HEK293 (cell line): Measurements from ENCODE around the gene DUSP3.

Experiments
- CTCF ChIA-PET: fragments of 350-600 bp; formaldehyde crosslinking; extraction: SDS; loops from one replicate; lab custom pipeline; 2021; ENCODE audit warnings: antibody characterized with exemption; lab: Yijun Ruan, JAX
- POLR2A ChIA-PET: fragments of 300-600 bp; formaldehyde crosslinking; extraction: SDS; loops from one replicate; lab custom pipeline; 2020; ENCODE audit warnings: antibody characterized with exemption, inconsistent platforms; lab: Yijun Ruan, JAX
- H3K27ac ChIP-seq: fragments of 200-500 bp; sonication (Bioruptor generic); 2 replicates; pipeline ENCODE4 v1.5.1; 2014; ENCODE audit warnings: low read depth, low read length, control low read depth, inconsistent platforms; ENCODE audit errors: extremely low read depth
- H3K36me3 ChIP-seq, 2 experiments: fragments of 200-500 bp in 1 of 2; sonication (Bioruptor generic) in 1 of 2; 1 replicate in 1 of 2; 2 replicates in 1 of 2; pipeline ENCODE4 v1.5.1; 2014 to 2017; ENCODE audit warnings: inconsistent platforms in 2 of 2, low read length in 2 of 2; ENCODE audit not compliant: control insufficient read depth in 2 of 2, insufficient read depth in 1 of 2
- H3K4me1 ChIP-seq: fragments of 200-500 bp; sonication (Bioruptor generic); 2 replicates; pipeline ENCODE4 v1.5.1; 2014; ENCODE audit warnings: mild to moderate bottlenecking, low read length, inconsistent platforms; ENCODE audit not compliant: control insufficient read depth, insufficient read depth
- H3K4me3 ChIP-seq: 2 replicates; pipeline ENCODE4 v1.5.1; 2011; ENCODE audit warnings: low read depth, mild to moderate bottlenecking, control low read depth, low read length, moderate library complexity
- H3K9me3 ChIP-seq: fragments of 200-500 bp; sonication (Bioruptor generic); 2 replicates; pipeline ENCODE4 v1.5.1; 2014; ENCODE audit warnings: low read depth, low read length, inconsistent platforms; ENCODE audit not compliant: control insufficient read depth, insufficient read depth
- KLF16 ChIP-seq: fragments of 450-650 bp; formaldehyde crosslinking; IDR thresholded peaks from 2 replicates; pipeline ENCODE4 v1.5.1; 2017; ENCODE audit warnings: missing biosample characterization, missing genetic modification characterization
- PRDM1 ChIP-seq: fragments of 450-650 bp; formaldehyde crosslinking; IDR thresholded peaks from 2 replicates; pipeline ENCODE4; 2016; ENCODE audit warnings: missing biosample characterization, missing genetic modification characterization
- SCRT2 ChIP-seq: fragments of 450-650 bp; formaldehyde crosslinking; IDR thresholded peaks from 2 replicates; pipeline ENCODE4 v1.5.1; 2016; ENCODE audit warnings: missing biosample characterization, missing genetic modification characterization
- ZBTB17 ChIP-seq: fragments of 450-650 bp; formaldehyde crosslinking; IDR thresholded peaks from 2 replicates; pipeline ENCODE4 v1.5.1; 2016; ENCODE audit warnings: missing biosample characterization, missing genetic modification characterization
- ZBTB21 ChIP-seq: fragments of 450-650 bp; formaldehyde crosslinking; IDR thresholded peaks from 2 replicates; pipeline ENCODE4 v1.5.1; 2017; ENCODE audit warnings: missing biosample characterization, missing genetic modification characterization
- ZFP69B ChIP-seq: fragments of 450-650 bp; formaldehyde crosslinking; IDR thresholded peaks from 2 replicates; pipeline ENCODE4 v1.5.1; 2016; ENCODE audit warnings: missing biosample characterization, missing genetic modification characterization
- ZNF140 ChIP-seq: fragments of 450-650 bp; formaldehyde crosslinking; IDR thresholded peaks from 2 replicates; pipeline ENCODE4 v1.5.1; 2016; ENCODE audit warnings: missing biosample characterization, missing genetic modification characterization
- ZNF155 ChIP-seq: fragments of 450-650 bp; formaldehyde crosslinking; IDR thresholded peaks from 2 replicates; pipeline ENCODE4 v1.5.1; 2016; ENCODE audit warnings: missing biosample characterization, missing genetic modification characterization
- ZNF174 ChIP-seq: fragments of 450-650 bp; formaldehyde crosslinking; IDR thresholded peaks from 2 replicates; pipeline ENCODE4 v1.5.0; 2017; ENCODE audit warnings: missing biosample characterization, mild to moderate bottlenecking, missing genetic modification characterization
- ZNF274 ChIP-seq, 2 experiments: fragments of 200-500 bp in 1 of 2; fragments of 450-650 bp in 1 of 2; sonication (Bioruptor generic) in 1 of 2; formaldehyde crosslinking in 1 of 2; IDR thresholded peaks; 2 replicates each; pipeline versions ENCODE4 v1.5.1 to v1.6.1; 2014 to 2016; ENCODE audit warnings: borderline replicate concordance in 1 of 2, inconsistent platforms in 1 of 2, low read length in 1 of 2, missing biosample characterization in 1 of 2, missing genetic modification characterization in 1 of 2
- ZNF302 ChIP-seq: fragments of 450-650 bp; formaldehyde crosslinking; IDR thresholded peaks from 2 replicates; pipeline ENCODE4 v1.5.1; 2016; ENCODE audit warnings: missing biosample characterization, missing genetic modification characterization, low read depth
- ZNF335 ChIP-seq: fragments of 450-650 bp; formaldehyde crosslinking; conservative IDR thresholded peaks from 2 replicates; pipeline ENCODE4 v1.5.1; 2016; ENCODE audit warnings: missing biosample characterization, missing genetic modification characterization
- ZNF366 ChIP-seq: fragments of 450-650 bp; formaldehyde crosslinking; conservative IDR thresholded peaks from 2 replicates; pipeline ENCODE4 v1.5.1; 2016; ENCODE audit warnings: missing biosample characterization, missing genetic modification characterization
- ZNF549 ChIP-seq: fragments of 450-650 bp; IDR thresholded peaks from 2 replicates; pipeline ENCODE4 v1.5.1; 2018; ENCODE audit warnings: missing biosample characterization, missing genetic modification characterization, mild to moderate bottlenecking, inconsistent platforms, moderate library complexity
- ZNF560 ChIP-seq: fragments of 450-650 bp; formaldehyde crosslinking; IDR thresholded peaks from 2 replicates; pipeline ENCODE4 v1.5.1; 2017; ENCODE audit warnings: missing biosample characterization, missing genetic modification characterization, borderline replicate concordance
- ZNF596 ChIP-seq: fragments of 450-650 bp; IDR thresholded peaks from 2 replicates; pipeline ENCODE4 v1.5.0; 2018; ENCODE audit warnings: missing biosample characterization, mild to moderate bottlenecking, missing genetic modification characterization, moderate library complexity
- ZNF624 ChIP-seq: fragments of 450-650 bp; formaldehyde crosslinking; IDR thresholded peaks from 2 replicates; pipeline ENCODE4 v1.5.1; 2017; ENCODE audit warnings: missing biosample characterization, missing genetic modification characterization
- ZNF629 ChIP-seq: fragments of 450-650 bp; formaldehyde crosslinking; IDR thresholded peaks from 2 replicates; pipeline ENCODE4 v1.5.1; 2017; ENCODE audit warnings: missing biosample characterization, missing genetic modification characterization
- ZNF660 ChIP-seq: fragments of 450-650 bp; IDR thresholded peaks from 2 replicates; pipeline ENCODE4 v1.5.1; 2018; ENCODE audit warnings: missing biosample characterization, mild to moderate bottlenecking, missing genetic modification characterization
- ZNF785 ChIP-seq: fragments of 450-650 bp; formaldehyde crosslinking; IDR thresholded peaks from 2 replicates; pipeline ENCODE4 v1.5.1; 2016; ENCODE audit warnings: missing biosample characterization, missing genetic modification characterization
- ZNF843 ChIP-seq: fragments of 450-650 bp; formaldehyde crosslinking; IDR thresholded peaks from 2 replicates; pipeline ENCODE4 v1.5.1; 2016; ENCODE audit warnings: missing biosample characterization, missing genetic modification characterization
- TF ChIP-seq, protein P1 (sequence below): fragments of 450-650 bp; formaldehyde crosslinking; IDR thresholded peaks from 2 replicates; pipeline ENCODE4 v1.5.1; 2016; ENCODE audit warnings: missing biosample characterization, missing genetic modification characterization
- TF ChIP-seq, protein P2 (sequence below): fragments of 450-650 bp; IDR thresholded peaks from 2 replicates; pipeline ENCODE4 v1.5.1; 2018; ENCODE audit warnings: missing biosample characterization, missing genetic modification characterization
- TF ChIP-seq, protein P3 (sequence below): fragments of 450-650 bp; formaldehyde crosslinking; conservative IDR thresholded peaks from 2 replicates; pipeline ENCODE4 v1.5.1; 2016; ENCODE audit warnings: low read depth, missing biosample characterization, missing genetic modification characterization
- TF ChIP-seq, protein P4 (sequence below): fragments of 450-650 bp; formaldehyde crosslinking; IDR thresholded peaks from 2 replicates; pipeline ENCODE4; 2016; ENCODE audit warnings: missing biosample characterization, missing genetic modification characterization
- TF ChIP-seq, protein P5 (sequence below): IDR thresholded peaks from 2 replicates; pipeline ENCODE4 v1.6.1; 2011; ENCODE audit warnings: mild to moderate bottlenecking, low read depth, low read length, borderline replicate concordance

DUSP3 gene

DNA sequence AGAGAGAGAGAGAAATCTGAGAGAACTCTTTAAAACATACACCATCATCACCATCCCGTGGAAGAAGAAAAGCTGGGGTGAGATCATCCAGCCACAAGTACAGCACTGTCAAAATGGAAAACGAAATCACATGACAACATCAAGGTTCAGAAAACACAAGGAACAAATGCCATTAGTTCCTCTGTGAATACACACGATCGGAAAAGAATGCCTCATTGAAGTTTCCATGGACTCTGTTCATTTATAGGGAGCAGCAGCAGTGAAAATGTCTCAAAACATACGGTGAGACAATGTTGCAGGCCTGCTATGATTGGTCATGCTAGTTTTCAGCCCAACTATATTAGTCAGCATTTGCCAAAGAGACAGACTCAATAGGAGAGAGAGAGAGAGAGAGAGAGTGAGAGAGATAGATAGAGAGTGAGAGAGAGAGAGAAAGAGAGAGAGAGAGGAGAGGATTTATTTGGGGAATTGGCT lies 5.9 kb upstream of the DUSP3 start:
- Histone ChIP-seq H3K4me3 (no peak overlapping the region), H3K4me1 (no peaks in the 10 kb centered on the region), H3K27ac (no peak overlapping the region), H3K9me3 (no peaks in the 10 kb centered on the region), H3K36me3 (no peaks in the 10 kb centered on the region)
- ChIA-PET CTCF (interaction anchor here (0.5 to 3.4 kb wide), 3 partner anchors 18 to 114 kb away, joined by 3 to 23 read pairs (median 4); no protein-coding TSS in a partner anchor), POLR2A (no interaction called here)
- TF ChIP-seq ZFP69B (tag by site-specific recombination) (no peak), ZNF629 (tag by site-specific recombination) (0 out of 2 replicates have a peak, but pooled peaks have one; percentile 32), ZNF560 (tag by site-specific recombination) (no peak), ZBTB17 (tag by site-specific recombination) (peak; percentile 13; the same call in 1 of the 2 replicates), ZBTB21 (tag by site-specific recombination) (0 out of 2 replicates have a peak, but pooled peaks have one; percentile 12), ZNF596 (tag by site-specific recombination) (peak; percentile 91), ZNF335 (peak; percentile 31; the same call in 1 of the 2 replicates), KLF16 (tag by site-specific recombination) (no peak), ZNF366 (tag by site-specific recombination) (peak; percentile 65), ZNF302 (no peak), ZNF843 (tag by site-specific recombination) (no peak), ZNF624 (no peak), ZNF274 (IDR thresholded peaks at IDR 0.05; ENCODE audit: low read length) (no peak), ZNF274 (tag by site-specific recombination; IDR thresholded peaks at IDR 0.05; ENCODE audit: borderline replicate concordance) (no peak), ZNF174 (no peak), ZNF155 (tag by site-specific recombination) (no peak), SCRT2 (peak; percentile 60; the same call in 1 of the 2 replicates), PRDM1 (tag by site-specific recombination) (peak; percentile 86), ZNF660 (tag by site-specific recombination) (peak; percentile 67)
- TF ChIP-seq, protein P1, sequence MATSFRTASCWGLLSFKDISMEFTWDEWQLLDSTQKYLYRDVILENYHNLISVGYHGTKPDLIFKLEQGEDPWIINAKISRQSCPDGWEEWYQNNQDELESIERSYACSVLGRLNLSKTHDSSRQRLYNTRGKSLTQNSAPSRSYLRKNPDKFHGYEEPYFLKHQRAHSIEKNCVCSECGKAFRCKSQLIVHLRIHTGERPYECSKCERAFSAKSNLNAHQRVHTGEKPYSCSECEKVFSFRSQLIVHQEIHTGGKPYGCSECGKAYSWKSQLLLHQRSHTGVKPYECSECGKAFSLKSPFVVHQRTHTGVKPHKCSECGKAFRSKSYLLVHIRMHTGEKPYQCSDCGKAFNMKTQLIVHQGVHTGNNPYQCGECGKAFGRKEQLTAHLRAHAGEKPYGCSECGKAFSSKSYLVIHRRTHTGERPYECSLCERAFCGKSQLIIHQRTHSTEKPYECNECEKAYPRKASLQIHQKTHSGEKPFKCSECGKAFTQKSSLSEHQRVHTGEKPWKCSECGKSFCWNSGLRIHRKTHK (tag by site-specific recombination), result no peak
- TF ChIP-seq, protein P2, sequence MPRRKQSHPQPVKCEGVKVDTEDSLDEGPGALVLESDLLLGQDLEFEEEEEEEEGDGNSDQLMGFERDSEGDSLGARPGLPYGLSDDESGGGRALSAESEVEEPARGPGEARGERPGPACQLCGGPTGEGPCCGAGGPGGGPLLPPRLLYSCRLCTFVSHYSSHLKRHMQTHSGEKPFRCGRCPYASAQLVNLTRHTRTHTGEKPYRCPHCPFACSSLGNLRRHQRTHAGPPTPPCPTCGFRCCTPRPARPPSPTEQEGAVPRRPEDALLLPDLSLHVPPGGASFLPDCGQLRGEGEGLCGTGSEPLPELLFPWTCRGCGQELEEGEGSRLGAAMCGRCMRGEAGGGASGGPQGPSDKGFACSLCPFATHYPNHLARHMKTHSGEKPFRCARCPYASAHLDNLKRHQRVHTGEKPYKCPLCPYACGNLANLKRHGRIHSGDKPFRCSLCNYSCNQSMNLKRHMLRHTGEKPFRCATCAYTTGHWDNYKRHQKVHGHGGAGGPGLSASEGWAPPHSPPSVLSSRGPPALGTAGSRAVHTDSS (tag by site-specific recombination), result peak; percentile 78

DNA sequence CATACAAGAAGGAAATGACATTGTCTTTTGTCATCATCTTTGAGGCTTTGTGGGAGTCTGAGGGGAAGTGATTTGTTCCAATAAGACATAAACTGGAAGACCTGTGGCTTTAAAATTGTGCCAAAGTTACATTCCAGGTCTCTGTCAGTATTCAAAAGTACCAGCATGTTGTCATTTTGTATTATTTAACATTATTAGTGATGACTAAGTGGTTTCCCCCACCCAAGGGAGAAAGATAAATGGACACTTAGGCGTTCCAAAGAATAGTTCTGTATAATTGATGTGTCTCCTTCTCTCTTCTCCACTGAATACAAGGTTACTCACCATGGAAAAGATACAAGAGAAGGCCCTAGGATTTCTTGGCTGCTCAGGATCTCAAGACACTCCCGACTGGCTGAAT lies 5.3 kb upstream of the DUSP3 start:
- H3K27ac ChIP-seq, result no peak overlapping the region

More for the DNA sequence above, 5.3 kb upstream of the DUSP3 start:
- Histone ChIP-seq H3K4me1 (no peaks in the 10 kb centered on the region), H3K4me3 (no peak overlapping the region), H3K9me3 (no peaks in the 10 kb centered on the region), H3K36me3 (no peaks in the 10 kb centered on the region)
- ChIA-PET POLR2A (no interaction called here), CTCF (interaction anchor here (3.4 kb wide), 1 partner anchor 17 kb away, joined by 23 read pairs; no protein-coding TSS in a partner anchor)
- TF ChIP-seq, protein P3, sequence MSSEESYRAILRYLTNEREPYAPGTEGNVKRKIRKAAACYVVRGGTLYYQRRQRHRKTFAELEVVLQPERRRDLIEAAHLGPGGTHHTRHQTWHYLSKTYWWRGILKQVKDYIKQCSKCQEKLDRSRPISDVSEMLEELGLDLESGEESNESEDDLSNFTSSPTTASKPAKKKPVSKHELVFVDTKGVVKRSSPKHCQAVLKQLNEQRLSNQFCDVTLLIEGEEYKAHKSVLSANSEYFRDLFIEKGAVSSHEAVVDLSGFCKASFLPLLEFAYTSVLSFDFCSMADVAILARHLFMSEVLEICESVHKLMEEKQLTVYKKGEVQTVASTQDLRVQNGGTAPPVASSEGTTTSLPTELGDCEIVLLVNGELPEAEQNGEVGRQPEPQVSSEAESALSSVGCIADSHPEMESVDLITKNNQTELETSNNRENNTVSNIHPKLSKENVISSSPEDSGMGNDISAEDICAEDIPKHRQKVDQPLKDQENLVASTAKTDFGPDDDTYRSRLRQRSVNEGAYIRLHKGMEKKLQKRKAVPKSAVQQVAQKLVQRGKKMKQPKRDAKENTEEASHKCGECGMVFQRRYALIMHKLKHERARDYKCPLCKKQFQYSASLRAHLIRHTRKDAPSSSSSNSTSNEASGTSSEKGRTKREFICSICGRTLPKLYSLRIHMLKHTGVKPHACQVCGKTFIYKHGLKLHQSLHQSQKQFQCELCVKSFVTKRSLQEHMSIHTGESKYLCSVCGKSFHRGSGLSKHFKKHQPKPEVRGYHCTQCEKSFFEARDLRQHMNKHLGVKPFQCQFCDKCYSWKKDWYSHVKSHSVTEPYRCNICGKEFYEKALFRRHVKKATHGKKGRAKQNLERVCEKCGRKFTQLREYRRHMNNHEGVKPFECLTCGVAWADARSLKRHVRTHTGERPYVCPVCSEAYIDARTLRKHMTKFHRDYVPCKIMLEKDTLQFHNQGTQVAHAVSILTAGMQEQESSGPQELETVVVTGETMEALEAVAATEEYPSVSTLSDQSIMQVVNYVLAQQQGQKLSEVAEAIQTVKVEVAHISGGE (tag by site-specific recombination), result no peak
- TF ChIP-seq ZNF140 (tag by site-specific recombination) (no peak), ZNF549 (tag by site-specific recombination) (no peak), ZNF785 (tag by site-specific recombination) (no peak), ZNF843 (tag by site-specific recombination) (no peak)
- TF ChIP-seq, protein P4, sequence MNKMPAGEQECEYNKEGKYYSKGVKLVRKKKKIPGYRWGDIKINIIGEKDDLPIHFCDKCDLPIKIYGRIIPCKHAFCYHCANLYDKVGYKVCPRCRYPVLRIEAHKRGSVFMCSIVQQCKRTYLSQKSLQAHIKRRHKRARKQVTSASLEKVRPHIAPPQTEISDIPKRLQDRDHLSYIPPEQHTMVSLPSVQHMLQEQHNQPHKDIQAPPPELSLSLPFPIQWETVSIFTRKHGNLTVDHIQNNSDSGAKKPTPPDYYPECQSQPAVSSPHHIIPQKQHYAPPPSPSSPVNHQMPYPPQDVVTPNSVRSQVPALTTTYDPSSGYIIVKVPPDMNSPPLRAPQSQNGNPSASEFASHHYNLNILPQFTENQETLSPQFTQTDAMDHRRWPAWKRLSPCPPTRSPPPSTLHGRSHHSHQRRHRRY (tag by site-specific recombination), result no peak
- TF ChIP-seq, protein P5, sequence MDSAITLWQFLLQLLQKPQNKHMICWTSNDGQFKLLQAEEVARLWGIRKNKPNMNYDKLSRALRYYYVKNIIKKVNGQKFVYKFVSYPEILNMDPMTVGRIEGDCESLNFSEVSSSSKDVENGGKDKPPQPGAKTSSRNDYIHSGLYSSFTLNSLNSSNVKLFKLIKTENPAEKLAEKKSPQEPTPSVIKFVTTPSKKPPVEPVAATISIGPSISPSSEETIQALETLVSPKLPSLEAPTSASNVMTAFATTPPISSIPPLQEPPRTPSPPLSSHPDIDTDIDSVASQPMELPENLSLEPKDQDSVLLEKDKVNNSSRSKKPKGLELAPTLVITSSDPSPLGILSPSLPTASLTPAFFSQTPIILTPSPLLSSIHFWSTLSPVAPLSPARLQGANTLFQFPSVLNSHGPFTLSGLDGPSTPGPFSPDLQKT, result no peak
